RCC 7860 (cell line): ENCODE results near the gene TIMM13.
"Not testable (repeated sequence)": the region's sequence is repeated elsewhere in the genome, so short reads cannot be mapped to it uniquely, and the experiment has no call there.

ENCODE experiments used
- DNase-seq: peaks from one replicate; pipeline ENCODE4 v3.0.0-alpha.2; 2015; ENCODE audit warnings: low spot score
- FAIRE-seq: peaks from 2 replicates; lab custom pipeline; 2012; peaks lifted over from hg19 to GRCh38; lab: Jason Lieb, UNC

The TIMM13 gene

DNA sequence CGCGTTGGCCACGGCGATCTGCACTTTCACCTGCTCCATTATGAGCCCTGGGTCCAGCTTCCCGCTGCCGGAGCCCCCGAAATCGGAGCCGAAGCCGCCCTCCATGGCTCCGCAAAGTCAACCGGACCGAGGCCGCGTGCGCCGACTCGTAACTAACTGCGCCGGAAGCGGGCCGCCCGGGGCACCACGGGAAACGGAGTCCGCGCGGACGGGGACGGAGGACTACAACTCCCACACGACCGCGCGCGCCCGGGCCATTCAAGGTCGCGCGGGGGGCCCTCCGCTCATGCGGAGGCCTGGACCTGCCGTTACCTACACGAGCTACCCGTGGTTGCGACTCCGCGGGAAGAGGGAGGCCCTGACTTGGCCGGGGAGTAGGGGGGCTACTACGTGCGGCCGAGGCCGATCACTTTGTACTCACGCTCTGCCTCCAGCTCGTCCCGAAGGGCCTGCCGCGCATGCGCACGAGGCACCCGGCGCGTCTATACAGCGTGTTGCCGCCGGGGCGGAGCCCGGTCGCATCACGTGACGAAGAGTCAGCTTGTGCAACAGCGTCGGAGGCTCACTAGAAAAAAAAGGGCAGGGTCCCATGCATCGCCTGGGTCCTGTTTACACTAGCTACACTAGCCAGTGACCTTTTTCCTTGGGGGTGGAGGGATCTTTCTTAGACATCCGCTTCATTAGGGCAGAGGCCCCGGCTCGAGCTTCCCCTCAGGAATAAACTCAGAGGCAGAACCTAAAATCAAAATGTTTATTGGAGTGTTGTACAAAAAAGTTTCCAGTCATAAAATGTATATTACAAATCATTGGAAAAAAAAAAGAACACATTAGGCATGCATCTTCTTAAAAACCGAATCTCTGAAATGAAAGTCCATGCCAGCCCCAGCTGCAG lies at the start of gene TIMM13:
TSS of gene TIMM13 (minus strand) at position 158 of the 892 bp plus-strand sequence. CDS start at position 105, 53 bp downstream.
- peak; percentile 87 for DNase-seq
- peak; percentile 11 for FAIRE-seq

GRCh38 chr19:2476451-2477140 lies 49.2 kb upstream of the TIMM13 start:
- peak; percentile 80 for DNase-seq
- no peak for FAIRE-seq

DNA sequence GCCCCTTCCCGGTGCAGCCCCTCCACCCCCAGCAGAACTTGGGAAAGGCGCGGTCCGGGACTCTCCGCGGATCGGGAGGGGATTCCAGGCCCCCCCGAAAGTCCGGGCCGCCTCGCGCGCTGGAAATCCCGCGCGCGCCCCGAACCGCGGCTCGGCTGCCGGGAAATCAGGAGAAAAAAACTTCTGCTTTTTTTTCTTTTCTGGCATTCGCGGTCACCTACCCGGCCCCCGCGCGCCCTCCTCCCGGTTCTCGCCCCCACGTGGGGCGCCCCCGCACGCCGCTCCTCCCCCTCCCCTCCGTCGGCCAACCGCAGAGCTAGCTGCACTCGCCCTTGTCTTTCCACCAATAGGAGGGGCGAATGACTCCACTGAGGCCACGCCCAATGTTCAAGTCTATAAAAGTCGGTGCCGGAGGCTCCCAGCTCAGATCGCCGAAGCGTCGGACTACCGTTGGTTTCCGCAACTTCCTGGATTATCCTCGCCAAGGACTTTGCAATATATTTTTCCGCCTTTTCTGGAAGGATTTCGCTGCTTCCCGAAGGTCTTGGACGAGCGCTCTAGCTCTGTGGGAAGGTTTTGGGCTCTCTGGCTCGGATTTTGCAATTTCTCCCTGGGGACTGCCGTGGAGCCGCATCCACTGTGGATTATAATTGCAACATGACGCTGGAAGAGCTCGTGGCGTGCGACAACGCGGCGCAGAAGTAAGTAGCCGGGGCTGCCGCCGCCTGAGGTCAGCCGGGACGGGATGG lies 48.5 kb upstream of the TIMM13 start, which contains the start of gene GADD45B:
TSS of gene GADD45B (plus strand) at position 426 of the 749 bp plus-strand sequence. CDS start at position 658, 232 bp downstream.
- peak; percentile 97 for DNase-seq
- peak; percentile 90 for FAIRE-seq

GRCh38 chr19:2475018-2475701 lies 47.8 kb upstream of the TIMM13 start:
- DNase-seq (peak; percentile 58), FAIRE-seq (no peak)

DNA sequence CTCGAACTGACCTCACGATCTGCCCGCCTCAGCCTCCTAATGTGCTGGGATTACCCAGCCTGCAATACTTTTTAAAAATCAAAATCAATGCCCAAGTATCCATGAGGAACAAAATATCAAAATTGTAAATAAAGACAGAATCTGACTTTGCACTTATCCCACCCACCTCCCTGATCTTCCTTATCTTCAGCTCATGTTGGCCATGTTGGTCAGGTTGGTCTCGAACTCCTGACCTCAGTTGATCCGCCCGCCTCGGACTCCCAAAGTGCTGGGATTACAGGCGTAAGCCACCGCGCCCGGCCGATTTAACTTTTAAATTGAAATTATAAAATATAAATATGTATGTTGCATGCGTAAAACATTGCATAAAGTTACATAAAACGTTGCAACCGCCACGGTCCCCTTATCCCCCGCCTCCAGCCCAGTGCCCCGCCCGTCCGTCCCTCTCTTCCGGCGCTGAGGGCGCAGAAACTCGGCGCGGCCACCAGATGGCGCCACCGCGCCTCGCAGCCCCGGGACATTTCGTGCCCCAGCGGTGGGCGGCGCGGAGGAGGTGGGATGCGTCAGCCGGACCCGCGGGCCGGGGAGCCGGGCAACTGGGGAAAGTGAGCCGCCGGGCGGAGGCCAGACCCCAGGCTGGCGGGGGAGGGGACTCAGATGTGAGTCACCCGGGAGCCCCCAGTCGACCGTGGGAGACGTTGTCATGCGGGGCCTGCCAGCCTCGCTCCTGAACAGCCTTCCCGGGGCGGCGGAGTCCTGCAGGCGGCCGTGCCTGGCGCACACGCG lies 47.0 kb upstream of the TIMM13 start:
- DNase-seq = peak; percentile 86
- peak; percentile 28 for FAIRE-seq

DNA sequence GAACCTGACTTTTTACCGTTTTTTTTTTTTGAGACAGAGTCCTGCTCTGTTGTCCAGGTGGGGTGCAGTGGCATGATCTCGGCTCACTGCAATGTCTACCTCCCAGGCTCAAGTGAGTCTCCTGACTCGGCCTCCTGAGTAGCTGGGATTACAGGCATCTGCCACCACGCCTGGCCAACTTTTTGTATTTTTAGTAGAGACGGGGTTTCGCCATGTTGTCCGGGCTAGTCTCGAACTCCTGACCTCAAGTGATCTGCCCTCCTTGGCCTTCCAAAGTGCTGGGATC lies 42.5 kb upstream of the TIMM13 start:
- DNase-seq, FAIRE-seq: not testable (repeated sequence)

GRCh38 chr19:2469102-2469914 lies 41.9 kb upstream of the TIMM13 start:
- peak; percentile 94 for DNase-seq
- FAIRE-seq = peak; percentile 86

- no peak for FAIRE-seq
- peak; percentile 5 for DNase-seq
Observed at GRCh38 chr19:2468596-2468995, 41.2 kb upstream of the TIMM13 start.

- FAIRE-seq (no peak), DNase-seq (peak; percentile 10)
Observed at GRCh38 chr19:2464389-2464788, 37.0 kb upstream of the TIMM13 start.

GRCh38 chr19:2463694-2464093 lies 36.3 kb upstream of the TIMM13 start:
- FAIRE-seq, DNase-seq: not testable (repeated sequence)

DNA sequence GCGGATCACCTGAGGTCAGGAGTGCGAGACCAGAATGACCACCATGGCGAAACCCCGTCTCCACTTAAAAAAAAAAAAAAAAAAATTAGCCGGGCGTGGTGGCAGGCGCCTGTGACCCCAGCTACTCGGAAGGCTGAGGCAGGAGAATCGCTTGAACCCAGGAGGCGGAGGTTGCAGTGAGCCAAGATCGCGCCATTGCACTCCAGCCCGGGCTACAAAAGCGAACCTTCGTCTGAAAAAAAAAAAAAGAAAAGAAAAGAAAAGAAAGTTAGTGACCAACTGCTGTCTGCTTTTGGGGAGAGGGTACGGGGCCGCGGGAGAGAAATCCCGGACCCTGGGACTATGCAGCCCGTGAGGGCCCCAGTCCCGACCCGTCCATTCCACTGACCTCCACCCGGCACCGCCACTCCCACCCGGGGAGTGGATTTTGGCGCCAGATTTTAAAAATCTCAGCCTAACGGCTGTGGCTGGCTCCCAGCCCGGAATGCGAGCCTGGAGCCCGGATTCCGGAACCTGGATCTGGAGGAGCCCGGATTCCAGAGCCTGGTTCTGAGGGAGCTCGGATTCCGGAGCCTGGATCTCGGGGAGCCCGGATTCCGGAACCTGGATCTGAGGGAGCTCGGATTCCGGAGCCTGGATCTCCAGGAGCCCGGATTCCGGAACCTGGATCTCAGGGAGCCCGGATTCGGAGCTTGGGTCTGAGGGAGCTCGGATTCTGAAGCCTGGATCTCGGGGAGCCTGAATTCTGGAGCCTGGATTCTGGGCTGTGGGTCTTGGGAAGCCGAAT lies 35.4 kb upstream of the TIMM13 start:
- FAIRE-seq (peak; percentile 83), DNase-seq (peak; percentile 88)

- DNase-seq (peak; percentile 56), FAIRE-seq (no peak)
Observed at GRCh38 chr19:2461751-2462634, 34.6 kb upstream of the TIMM13 start.

DNA sequence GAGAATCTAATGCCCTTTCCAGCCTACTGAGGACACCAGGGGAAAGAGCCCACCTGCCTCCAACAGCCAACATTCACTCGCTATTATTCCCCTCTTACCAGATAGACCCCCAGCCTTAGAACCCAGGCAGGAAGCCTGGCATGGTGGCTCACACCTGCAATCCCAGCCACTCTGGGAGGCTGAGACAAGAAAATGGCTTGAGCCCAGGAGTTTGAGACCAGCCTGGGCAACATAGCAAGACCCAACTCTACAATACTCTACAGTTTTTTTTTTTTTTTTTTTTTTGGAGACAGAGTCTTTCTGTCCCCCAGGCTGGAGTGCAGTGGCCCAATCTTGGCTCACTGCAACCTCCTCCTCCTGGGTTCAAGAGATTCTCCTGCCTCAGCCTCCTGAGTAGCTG lies 32.9 kb upstream of the TIMM13 start:
- no peak for FAIRE-seq
- DNase-seq = no peak

DNA sequence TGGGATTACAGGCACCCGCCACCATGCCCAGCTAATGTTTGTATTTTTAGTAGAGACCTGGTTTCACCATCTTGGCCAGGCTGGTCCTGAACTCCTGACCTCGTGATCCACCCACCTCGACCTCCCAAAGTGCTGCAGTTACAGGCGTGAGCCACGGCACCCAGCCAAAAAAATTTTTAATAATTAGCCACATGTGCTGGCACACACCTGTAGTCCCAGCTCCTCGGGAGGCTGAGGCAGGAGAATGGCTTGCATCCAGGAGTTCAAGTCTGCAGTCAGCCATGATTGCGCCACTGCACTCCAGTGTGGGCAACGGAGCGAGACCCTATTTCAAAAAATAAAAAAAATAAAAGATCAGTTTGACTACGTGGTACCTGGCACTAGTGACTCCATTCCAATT lies 31.4 kb upstream of the TIMM13 start:
- not testable (repeated sequence) for FAIRE-seq

GRCh38 chr19:2458054-2458453 lies 30.7 kb upstream of the TIMM13 start:
- no peak for DNase-seq
- FAIRE-seq = no peak

More for the DNA sequence above, 31.4 kb upstream of the TIMM13 start:
- not testable (repeated sequence) for DNase-seq

DNA sequence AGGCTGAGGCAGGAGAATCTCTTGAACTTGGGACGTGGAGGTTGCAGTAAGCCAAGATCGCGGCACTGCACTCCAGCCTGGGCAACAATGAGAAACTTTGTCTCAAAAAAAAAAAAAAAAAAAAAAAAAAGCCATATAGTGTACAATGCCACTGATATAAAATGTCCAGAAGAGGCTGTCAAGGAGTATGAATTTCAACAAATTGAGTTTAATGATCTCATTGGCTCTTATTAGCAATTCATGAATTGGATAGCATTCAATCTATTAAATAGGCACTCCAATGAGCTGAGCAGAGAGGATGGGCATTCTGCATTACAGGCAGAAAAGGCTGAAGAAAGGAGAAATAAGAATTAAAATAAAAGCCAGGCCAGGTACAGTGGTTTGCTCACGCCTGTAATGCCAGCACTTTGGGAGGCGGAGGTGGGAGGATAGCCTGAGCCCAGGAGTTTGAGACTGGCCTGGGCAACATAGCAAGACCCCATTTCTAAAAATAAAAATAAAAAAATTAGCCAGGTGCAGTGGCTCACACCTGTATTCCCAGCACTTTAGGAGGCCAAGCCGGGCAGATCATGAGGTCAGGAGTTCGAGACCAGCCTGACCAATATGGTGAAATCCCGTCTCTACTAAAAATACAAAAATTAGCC lies 30.1 kb upstream of the TIMM13 start:
- DNase-seq = no peak
- FAIRE-seq = no peak
